OCI-LY7 (cell line): ENCODE measurements around the gene RNASET2. TPM values are rescaled to one million over a fixed set of nuclear protein-coding genes. Genes with fewer than 3 reads are reported as not detected.

Experiments used
- BruUV-seq: library from RNA; stranded (reverse); fragments of 400-500 nt; replicated peaks from 2 replicates; lab custom pipeline; 2021; lab: Mats Ljungman, UMichigan
- CTCF ChIA-PET: fragments of 300-600 bp; sonication (Branson Sonifier 250); formaldehyde crosslinking; loops from one replicate; lab custom pipeline; 2022; ENCODE audit warnings: antibody characterized with exemption; ENCODE audit not compliant: unreplicated experiment; lab: Charles Lee
- POLR2A ChIA-PET: fragments of 300-600 bp; sonication (Branson Sonifier 250); formaldehyde crosslinking; loops from one replicate; lab custom pipeline; 2022; ENCODE audit warnings: antibody characterized with exemption; lab: Charles Lee
- DNase-seq: peaks from one replicate; pipeline ENCODE4 v3.0.0-alpha.2; 2015; ENCODE audit warnings: low spot score
- H2AFZ ChIP-seq: fragments of 200-600 bp; sonication (generic), shearing (Covaris generic); 2 replicates; pipeline ENCODE4 v1.6.1; 2014; ENCODE audit warnings: mild to moderate bottlenecking, antibody characterized with exemption, low read length, moderate library complexity
- H3K27ac ChIP-seq: fragments of 200-600 bp; sonication (generic); 2 replicates; pipeline ENCODE4 v1.5.1; 2014; ENCODE audit warnings: mixed run types, low read depth, mild to moderate bottlenecking, moderate library complexity, low read length, inconsistent platforms; ENCODE audit not compliant: poor library complexity, severe bottlenecking
- H3K36me3 ChIP-seq: fragments of 200-600 bp; sonication (generic); 2 replicates; pipeline ENCODE4 v1.6.1; 2014; ENCODE audit warnings: mild to moderate bottlenecking, antibody characterized with exemption, low read length, moderate library complexity, mixed read lengths; ENCODE audit not compliant: insufficient read depth
- H3K4me1 ChIP-seq: fragments of 200-600 bp; sonication (generic); 2 replicates; pipeline ENCODE4 v1.5.1; 2014; ENCODE audit warnings: mild to moderate bottlenecking, low read length; ENCODE audit not compliant: insufficient read depth, poor library complexity, severe bottlenecking
- H3K4me2 ChIP-seq: fragments of 200-600 bp; sonication (generic); 2 replicates; pipeline ENCODE4 v1.6.1; 2014; ENCODE audit warnings: mild to moderate bottlenecking, low read length
- H3K4me3 ChIP-seq: fragments of 200-600 bp; sonication (generic); 2 replicates; pipeline ENCODE4 v1.5.1; 2014; ENCODE audit warnings: mild to moderate bottlenecking, low read depth, low read length; ENCODE audit not compliant: poor library complexity, severe bottlenecking
- H3K79me2 ChIP-seq: fragments of 200-600 bp; sonication (generic); 2 replicates; pipeline ENCODE4 v1.6.1; 2016; ENCODE audit warnings: low read depth, mild to moderate bottlenecking, low read length, moderate library complexity, mixed read lengths; ENCODE audit not compliant: insufficient read depth
- H3K9me2 ChIP-seq: fragments of 200-600 bp; sonication (generic); 2 replicates; pipeline ENCODE4 v1.6.1; 2016; ENCODE audit warnings: mild to moderate bottlenecking, low read length, mixed read lengths; ENCODE audit not compliant: insufficient read depth
- H3K9me3 ChIP-seq: fragments of 200-600 bp; sonication (generic); 2 replicates; pipeline ENCODE4 v1.6.1; 2014; ENCODE audit warnings: mild to moderate bottlenecking, mixed run types, low read length, mixed read lengths
- H4K20me1 ChIP-seq: fragments of 200-600 bp; sonication (generic); 2 replicates; pipeline ENCODE4 v1.6.1; 2014; ENCODE audit warnings: mild to moderate bottlenecking, antibody characterized with exemption, low read length, moderate library complexity, mixed read lengths; ENCODE audit not compliant: insufficient read depth
- CTCF ChIP-seq: fragments of 200-600 bp; sonication (generic); conservative IDR thresholded peaks from 2 replicates; pipeline ENCODE4 v1.5.1; 2014; ENCODE audit warnings: mild to moderate bottlenecking, antibody characterized with exemption, low read length, moderate library complexity, mixed read lengths
- EZH2phosphoT487 ChIP-seq: fragments of 200-600 bp; sonication (generic); IDR thresholded peaks from 2 replicates; pipeline ENCODE4 v1.6.1; 2018; ENCODE audit warnings: low read depth, borderline replicate concordance, mild to moderate bottlenecking, mixed run types, antibody characterized with exemption, low read length, moderate library complexity, mixed read lengths
- intact Hi-C: fragments of 100-400 bp; cut with micrococcal nuclease; formaldehyde crosslinking; loops from one replicate; pipeline ENCODE4 v1.10.0; 2022; ENCODE audit not compliant: unreplicated experiment
- total RNA-seq, 2 experiments: library from RNA; depleted of rRNA in 1 of 2; stranded (reverse); fragments of >200 nt in 1 of 2; shearing (Covaris generic) in 1 of 2; gene quantifications; 2 replicates each; pipeline ENCODE4 v1.2.3, GENCODE V29; 2014 to 2022

RNASET2 gene
- total RNA-seq, 2 experiments from 2014 or later = 71.7 to 105 TPM

- TF ChIP-seq EZH2phosphoT487 (no peak), CTCF (no peak)
- no peaks in the 10 kb centered on the region for H3K79me2 ChIP-seq
- BruUV-seq = no TSS peak
- H3K9me2 ChIP-seq = no peaks in the 10 kb centered on the region
- no peak overlapping the region for H3K4me3 ChIP-seq
- no peak overlapping the region for H3K4me2 ChIP-seq
- no peak overlapping the region for H2AFZ ChIP-seq
- intact Hi-C loops = no loop called here
- H3K36me3 ChIP-seq = peaks cover 40% of the 10 kb centered on the region
- peaks cover 13% of the 10 kb centered on the region for H3K4me1 ChIP-seq
- DNase-seq = no peak
- CTCF ChIA-PET = interaction anchor here (0.6 kb wide), 1 partner anchor 30 kb away, joined by 3 read pairs; no protein-coding TSS in a partner anchor
- POLR2A ChIA-PET = interaction anchor here (0.6 to 1.3 kb wide), 5 partner anchors 9 to 1302 kb away, joined by 3 to 5 read pairs (median 3); no protein-coding TSS in a partner anchor
- H3K9me3 ChIP-seq = no peaks in the 10 kb centered on the region
- no peak overlapping the region for H3K27ac ChIP-seq
- H4K20me1 ChIP-seq = no peaks in the 10 kb centered on the region
These were observed 28.3 kb downstream of the RNASET2 start for GRCh38 chr6:166927935-166928643.

- intact Hi-C loops = no loop called here
- no peak overlapping the region for H3K4me2 ChIP-seq
- ChIA-PET POLR2A (interaction anchor here (0.7 to 1.3 kb wide), 5 partner anchors 10 to 215 kb away, joined by 3 to 5 read pairs (median 4); no protein-coding TSS in a partner anchor), CTCF (interaction anchor here (0.6 to 0.9 kb wide), 2 partner anchors 17 to 29 kb away, joined by 3 read pairs; no protein-coding TSS in a partner anchor)
- no peak overlapping the region for H3K27ac ChIP-seq
- TSS peak; percentile 45 for BruUV-seq
- peaks cover 33% of the 10 kb centered on the region for H3K36me3 ChIP-seq
- no peak for DNase-seq
- peaks cover 13% of the 10 kb centered on the region for H3K4me1 ChIP-seq
- no peaks in the 10 kb centered on the region for H3K79me2 ChIP-seq
- no peaks in the 10 kb centered on the region for H4K20me1 ChIP-seq
- no peaks in the 10 kb centered on the region for H3K9me3 ChIP-seq
- TF ChIP-seq CTCF (no peak), EZH2phosphoT487 (no peak)
- H3K4me3 ChIP-seq = no peak overlapping the region
- no peaks in the 10 kb centered on the region for H3K9me2 ChIP-seq
- no peak overlapping the region for H2AFZ ChIP-seq
These were observed 29.0 kb downstream of the RNASET2 start for GRCh38 chr6:166927240-166927934.
